HK-2 (cell line): ENCODE measurements around the gene SFXN5.
"Not testable (repeated sequence)": the region's sequence is repeated elsewhere in the genome, so short reads cannot be mapped to it uniquely, and the experiment has no call there.

Experiments
- DNase-seq: peaks from one replicate; pipeline ENCODE4 v3.0.0-alpha.2; 2018; ENCODE audit not compliant: unreplicated experiment

The SFXN5 gene

GRCh38 chr2:73101626-73102256 lies 30.2 kb upstream of the SFXN5 start:
- no peak for DNase-seq

GRCh38 chr2:73100956-73101355 lies 29.4 kb upstream of the SFXN5 start:
- no peak for DNase-seq

GRCh38 chr2:73099486-73099885 lies 28.0 kb upstream of the SFXN5 start:
- no peak for DNase-seq

GRCh38 chr2:73095910-73096309 lies 24.4 kb upstream of the SFXN5 start:
- DNase-seq = no peak

GRCh38 chr2:73093601-73094218 lies 22.2 kb upstream of the SFXN5 start:
- DNase-seq = not testable (repeated sequence)

- DNase-seq = no peak
Measured at GRCh38 chr2:73092146-73092783, 20.8 kb upstream of the SFXN5 start.

- no peak for DNase-seq
Measured at GRCh38 chr2:73091696-73092095, 20.2 kb upstream of the SFXN5 start.

- DNase-seq = peak; percentile 71
Measured at GRCh38 chr2:73091164-73091563, 19.7 kb upstream of the SFXN5 start.

- peak; percentile 95 for DNase-seq
Measured at GRCh38 chr2:73089270-73090030, 17.9 kb upstream of the SFXN5 start.

- DNase-seq = no peak
Measured at GRCh38 chr2:73088703-73089102, 17.2 kb upstream of the SFXN5 start.

- no peak for DNase-seq
Measured at GRCh38 chr2:73088211-73088610, 16.7 kb upstream of the SFXN5 start.

GRCh38 chr2:73087311-73087710 lies 15.8 kb upstream of the SFXN5 start:
- DNase-seq = no peak

- peak; percentile 79 for DNase-seq
Measured at GRCh38 chr2:73085691-73086090, 14.2 kb upstream of the SFXN5 start.

GRCh38 chr2:73084971-73085370 lies 13.5 kb upstream of the SFXN5 start:
- peak; percentile 61 for DNase-seq

GRCh38 chr2:73083886-73084800 lies 12.6 kb upstream of the SFXN5 start:
- DNase-seq = no peak

GRCh38 chr2:73082523-73083410 lies 11.3 kb upstream of the SFXN5 start:
- no peak for DNase-seq

- no peak for DNase-seq
Measured at GRCh38 chr2:73081181-73081671, 9.7 kb upstream of the SFXN5 start.

GRCh38 chr2:73080321-73081131 lies 9.0 kb upstream of the SFXN5 start:
- no peak for DNase-seq

GRCh38 chr2:73079636-73080035 lies 8.1 kb upstream of the SFXN5 start:
- no peak for DNase-seq
